ENCODE results near the gene NEDD4L.
A peak's percentile ranks its signal among the peaks of the same experiment; 100 is the strongest.

Gene NEDD4L

DNA sequence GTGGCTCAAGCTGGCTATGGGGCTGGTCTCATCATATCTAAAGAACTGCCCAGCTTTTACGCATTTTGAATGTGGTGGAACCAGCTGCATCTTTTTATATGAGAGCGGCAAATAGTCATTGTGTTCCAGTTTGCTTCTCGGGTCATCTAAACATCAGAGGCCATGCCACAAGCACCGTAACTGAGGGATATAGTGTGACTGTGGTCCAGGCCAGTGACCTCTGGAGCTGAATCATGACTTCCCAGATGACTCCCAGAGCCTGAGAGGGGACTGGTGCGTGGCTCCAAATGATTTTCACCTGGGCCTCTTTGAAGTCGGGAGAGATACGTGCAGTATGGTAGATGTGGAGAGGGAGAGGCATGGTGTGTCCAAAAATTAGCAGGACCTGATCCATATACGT lies 271.0 kb downstream of the NEDD4L start:
- H3K4me3 ChIP-seq (ENCODE audit: low read depth, low read length) = no peak overlapping the region
- no peak for DNase-seq
- peaks cover 22% of the 10 kb centered on the region for H3K36me3 ChIP-seq
- no peak overlapping the region for H3K27ac ChIP-seq
- no peaks in the 10 kb centered on the region for H3K27me3 ChIP-seq (ENCODE audit: insufficient read depth, low read depth, severe bottlenecking)
- TF ChIP-seq, protein P1, sequence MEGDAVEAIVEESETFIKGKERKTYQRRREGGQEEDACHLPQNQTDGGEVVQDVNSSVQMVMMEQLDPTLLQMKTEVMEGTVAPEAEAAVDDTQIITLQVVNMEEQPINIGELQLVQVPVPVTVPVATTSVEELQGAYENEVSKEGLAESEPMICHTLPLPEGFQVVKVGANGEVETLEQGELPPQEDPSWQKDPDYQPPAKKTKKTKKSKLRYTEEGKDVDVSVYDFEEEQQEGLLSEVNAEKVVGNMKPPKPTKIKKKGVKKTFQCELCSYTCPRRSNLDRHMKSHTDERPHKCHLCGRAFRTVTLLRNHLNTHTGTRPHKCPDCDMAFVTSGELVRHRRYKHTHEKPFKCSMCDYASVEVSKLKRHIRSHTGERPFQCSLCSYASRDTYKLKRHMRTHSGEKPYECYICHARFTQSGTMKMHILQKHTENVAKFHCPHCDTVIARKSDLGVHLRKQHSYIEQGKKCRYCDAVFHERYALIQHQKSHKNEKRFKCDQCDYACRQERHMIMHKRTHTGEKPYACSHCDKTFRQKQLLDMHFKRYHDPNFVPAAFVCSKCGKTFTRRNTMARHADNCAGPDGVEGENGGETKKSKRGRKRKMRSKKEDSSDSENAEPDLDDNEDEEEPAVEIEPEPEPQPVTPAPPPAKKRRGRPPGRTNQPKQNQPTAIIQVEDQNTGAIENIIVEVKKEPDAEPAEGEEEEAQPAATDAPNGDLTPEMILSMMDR (IDR thresholded peaks at IDR 0.05; ENCODE audit: low read depth, low read length) = no peak
- no peaks in the 10 kb centered on the region for H3K9me3 ChIP-seq (ENCODE audit: severe bottlenecking)

DNA sequence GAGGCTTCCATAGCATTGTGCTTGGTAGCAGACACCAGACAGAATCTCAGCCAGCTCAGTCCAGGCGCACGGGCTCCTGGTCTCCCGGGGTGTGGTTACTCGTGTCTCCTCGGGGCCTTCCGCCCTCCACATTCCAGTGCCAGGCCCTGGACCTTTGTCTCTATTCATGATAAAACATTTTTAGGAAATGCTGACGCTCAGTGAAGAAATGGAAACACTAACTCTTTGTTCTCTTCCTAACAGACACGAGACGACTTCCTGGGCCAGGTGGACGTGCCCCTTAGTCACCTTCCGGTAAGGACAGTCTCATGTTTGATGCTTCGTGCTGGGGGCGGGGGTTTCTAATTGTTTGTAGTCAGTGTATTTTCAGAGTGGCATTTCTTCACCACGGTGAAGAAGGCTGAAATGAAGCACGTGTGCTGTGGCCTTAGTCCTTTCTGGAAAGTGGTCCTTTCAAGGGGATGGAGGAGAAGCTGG lies 271.8 kb downstream of the NEDD4L start:
- TF ChIP-seq, protein P1 (IDR thresholded peaks at IDR 0.05; ENCODE audit: low read depth, low read length) = no peak

DNA sequence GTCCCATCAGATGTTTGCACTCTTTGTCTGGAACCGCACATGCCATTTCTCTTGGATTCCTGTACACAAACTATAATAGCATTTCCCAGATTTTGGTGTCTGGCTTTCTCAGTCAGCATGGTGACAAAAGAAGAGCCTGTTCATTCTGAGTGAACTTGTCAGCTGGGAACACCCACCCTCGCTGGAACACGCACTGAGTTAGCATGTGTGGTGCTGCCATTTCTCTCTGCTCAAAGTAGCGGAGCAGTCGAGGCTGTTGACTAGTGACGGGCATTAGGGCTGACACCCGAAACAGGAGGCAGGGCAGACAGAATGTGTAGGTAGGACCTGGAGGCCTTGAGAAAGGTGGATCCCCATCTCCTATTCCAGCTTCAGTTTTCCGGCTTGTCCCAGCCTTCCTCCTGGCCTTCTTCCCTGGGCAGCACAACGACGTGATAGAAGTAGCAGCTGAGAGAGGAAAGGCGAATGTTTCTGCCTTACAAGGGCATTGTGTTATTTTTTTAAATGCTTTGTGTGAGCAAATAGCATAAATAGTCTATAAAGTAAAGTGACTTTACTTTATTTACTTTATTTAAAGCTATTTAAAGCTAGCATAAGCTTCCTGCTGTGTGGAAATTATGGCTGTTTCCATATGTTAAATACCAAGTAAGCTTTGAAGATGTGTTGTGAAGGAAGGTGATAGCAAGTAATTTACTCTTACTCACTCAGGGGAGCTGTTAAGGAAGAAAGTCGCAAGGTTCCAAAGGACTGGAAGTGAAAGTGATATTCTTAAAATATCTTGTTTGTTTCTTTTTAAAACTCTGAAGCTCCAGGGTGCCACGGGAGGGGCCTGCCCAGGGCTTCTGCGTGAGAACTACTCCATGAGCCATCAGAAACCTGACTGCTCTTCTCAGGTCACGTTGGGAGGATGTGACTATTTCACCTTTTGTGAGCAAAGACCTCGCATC lies 272.6 kb downstream of the NEDD4L start:
- Histone ChIP-seq H3K36me3 (peaks cover 24% of the 10 kb centered on the region), H3K4me3 (ENCODE audit: low read depth, low read length) (no peak overlapping the region), H3K27me3 (ENCODE audit: insufficient read depth, low read depth, severe bottlenecking) (no peaks in the 10 kb centered on the region), H3K9me3 (ENCODE audit: severe bottlenecking) (no peaks in the 10 kb centered on the region), H3K27ac (no peak overlapping the region)
- TF ChIP-seq, protein P1 (IDR thresholded peaks at IDR 0.05; ENCODE audit: low read depth, low read length) = no peak
- DNase-seq = no peak

More for the DNA sequence above, 271.8 kb downstream of the NEDD4L start:
- peaks cover 24% of the 10 kb centered on the region for H3K36me3 ChIP-seq
- no peak overlapping the region for H3K4me3 ChIP-seq (ENCODE audit: low read depth, low read length)
- H3K27ac ChIP-seq = no peak overlapping the region
- H3K9me3 ChIP-seq (ENCODE audit: severe bottlenecking) = no peaks in the 10 kb centered on the region
- DNase-seq = no peak
- no peaks in the 10 kb centered on the region for H3K27me3 ChIP-seq (ENCODE audit: insufficient read depth, low read depth, severe bottlenecking)

DNA sequence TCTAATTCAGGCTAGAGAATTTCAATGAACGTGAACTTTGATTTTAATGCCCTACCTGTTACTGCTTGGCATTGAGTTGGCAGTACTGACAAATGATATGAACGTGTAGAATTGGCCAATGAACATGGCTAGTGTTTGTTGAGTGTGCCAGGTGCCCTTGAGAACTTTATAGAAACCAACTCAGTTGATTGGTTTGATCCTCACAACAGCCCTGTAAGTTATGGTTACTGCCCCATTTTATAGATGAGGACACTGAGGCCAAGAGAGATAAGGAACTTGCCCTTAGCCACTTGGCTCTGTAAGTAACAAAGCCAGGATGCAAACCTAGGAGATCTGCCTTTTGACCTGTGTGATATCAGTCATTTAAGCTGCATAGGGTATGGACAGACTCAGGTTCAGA lies 275.7 kb downstream of the NEDD4L start:
- H3K9me3 ChIP-seq (ENCODE audit: severe bottlenecking) = no peaks in the 10 kb centered on the region
- no peaks in the 10 kb centered on the region for H3K27me3 ChIP-seq (ENCODE audit: insufficient read depth, low read depth, severe bottlenecking)
- no peak overlapping the region for H3K27ac ChIP-seq
- TF ChIP-seq, protein P1 (IDR thresholded peaks at IDR 0.05; ENCODE audit: low read depth, low read length) = no peak
- DNase-seq = no peak
- no peak overlapping the region for H3K4me3 ChIP-seq (ENCODE audit: low read depth, low read length)
- H3K36me3 ChIP-seq = peaks cover 38% of the 10 kb centered on the region

DNA sequence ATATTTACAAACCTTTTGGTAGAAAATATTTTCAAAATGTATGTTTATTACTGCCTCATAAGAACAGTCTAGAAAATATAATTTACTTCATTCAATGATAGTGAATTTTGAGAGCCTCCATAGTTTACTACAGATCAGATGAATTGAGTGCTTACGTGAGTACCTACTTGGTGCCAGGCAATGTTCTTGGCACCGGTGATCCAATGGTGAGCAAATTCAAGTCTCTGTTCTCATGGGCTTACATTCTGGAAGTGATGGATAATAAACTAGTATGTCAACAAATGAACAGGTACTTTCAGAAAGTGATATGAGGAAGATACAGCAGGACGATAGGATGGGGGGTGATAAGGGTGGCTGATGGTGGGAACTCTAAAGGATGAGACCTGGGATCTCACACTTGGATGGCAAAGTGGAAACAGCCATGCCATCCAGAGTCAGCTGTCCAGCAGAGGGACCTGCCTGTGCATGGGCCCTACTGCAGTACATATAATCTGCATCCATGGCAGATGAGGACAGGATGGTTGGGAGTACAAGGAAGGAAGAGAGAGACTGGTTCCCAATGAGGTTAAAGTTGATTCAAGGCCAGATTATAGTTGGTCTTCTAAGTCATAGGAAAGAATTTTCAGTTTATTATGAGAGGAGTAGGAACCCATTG lies 277.0 kb downstream of the NEDD4L start:
- TF ChIP-seq, protein P1 (IDR thresholded peaks at IDR 0.05; ENCODE audit: low read depth, low read length) = peak; percentile 26; the same call in 1 of the 2 replicates
- Histone ChIP-seq H3K27me3 (ENCODE audit: insufficient read depth, low read depth, severe bottlenecking) (no peaks in the 10 kb centered on the region), H3K9me3 (ENCODE audit: severe bottlenecking) (no peaks in the 10 kb centered on the region), H3K4me3 (ENCODE audit: low read depth, low read length) (no peak overlapping the region), H3K27ac (no peak overlapping the region), H3K36me3 (peaks cover 46% of the 10 kb centered on the region)
- no peak for DNase-seq

Measured in WERI-Rb-1 (cell line).